Heart left ventricle (tissue), 16 donors: Measurements from ENCODE around the gene CCL17. TPM values are rescaled to one million over a fixed set of nuclear protein-coding genes. Genes with fewer than 3 reads are reported as not detected.
"Not testable (repeated sequence)": the region's sequence is repeated elsewhere in the genome, so short reads cannot be mapped to it uniquely, and the experiment has no call there.

Experiments
- ATAC-seq, 4 donors: fragments of 200-7000 bp; cut with Tn5 transposase; one replicate each; pipeline ENCODE4 v1.9.1; 2020 to 2022; ENCODE audit warnings: moderate library complexity in 4 of 4, mild to moderate bottlenecking in 3 of 4, moderate number of reproducible peaks in 1 of 4
- DNase-seq, 5 donors: peaks; one replicate each; pipeline ENCODE4 v3.0.0-alpha.2; 2020
- H3K27ac ChIP-seq, 12 donors: fragments of 200-600 bp; sonication (generic) in 4 of 12; one replicate each; pipeline versions ENCODE4 v1.5.0 to v1.8.0; 2016 to 2022; ENCODE audit warnings: mild to moderate bottlenecking in 2 of 12
- H3K27me3 ChIP-seq, 9 donors: fragments of 200-600 bp; sonication (generic) in 2 of 9; one replicate each; pipeline versions ENCODE4 v1.5.1 to v1.8.0; 2016 to 2022; ENCODE audit warnings: mild to moderate bottlenecking in 3 of 9
- H3K36me3 ChIP-seq, 9 donors: fragments of 200-600 bp; sonication (generic) in 2 of 9; one replicate each; pipeline versions ENCODE4 v1.5.0 to v1.8.0; 2018 to 2022; ENCODE audit warnings: mild to moderate bottlenecking in 2 of 9
- H3K4me1 ChIP-seq, 12 donors: fragments of 200-600 bp; sonication (generic) in 4 of 12; one replicate each; pipeline versions ENCODE4 v1.5.0 to v1.8.0; 2016 to 2022; ENCODE audit warnings: mild to moderate bottlenecking in 3 of 12
- H3K4me3 ChIP-seq, 12 donors: fragments of 200-600 bp; sonication (generic) in 4 of 12; one replicate each; pipeline versions ENCODE4 v1.5.0 to v1.8.0; 2017 to 2022; ENCODE audit warnings: mild to moderate bottlenecking in 9 of 12, moderate library complexity in 4 of 12
- H3K9me3 ChIP-seq, 12 donors: fragments of 200-600 bp; sonication (generic) in 4 of 12; one replicate each; pipeline versions ENCODE4 v1.5.0 to v1.8.0; 2016 to 2022; ENCODE audit warnings: mild to moderate bottlenecking in 1 of 12
- POLR2A ChIP-seq, 2 donors: fragments of 450-650 bp; IDR thresholded peaks; one replicate each; pipeline ENCODE4 v1.6.1; 2017; ENCODE audit warnings: antibody characterized with exemption in 2 of 2, mild to moderate bottlenecking in 2 of 2, moderate library complexity in 2 of 2
- WGBS, 4 donors: extraction: QIAGEN DNeasy Blood & Tissue Kit in 2 of 4; methylation state at CpG; one replicate each; pipeline versions ENCODE4 v1.1.5 to v1.1.7; 2013 to 2018; 5-methylcytosine and 5-hydroxymethylcytosine counted together
- intact Hi-C, 10 donors: fragments of 100-400 bp; cut with DNase I; formaldehyde crosslinking; loops; one replicate each; pipeline versions ENCODE4 v1.11.1 to v1.14.2; 2022
- polyA plus RNA-seq, 2 donors: library from polyadenylated mRNA; stranded (reverse); fragments of 200-250 nt; gene quantifications; one replicate each; pipeline ENCODE4 v1.2.3, GENCODE V29; 2013
- total RNA-seq, 9 donors: library from RNA; depleted of rRNA in 2 of 9; stranded (reverse); fragments of >200 nt in 2 of 9; fragmentation: NEBNext Ultra II Directional in 3 of 9; extraction: Animal tissue kit (Norgen Biotek cat#: 25700) in 3 of 9; gene quantifications; one replicate each; pipeline versions ENCODE4 v1.1.0 to v1.2.4, GENCODE V29; 2016 to 2023
- TF ChIP-seq, protein P1 (sequence below), 12 donors: fragments of 200-600 bp; sonication (generic) in 4 of 12; IDR thresholded peaks; one replicate each; pipeline versions ENCODE4 v1.5.0 to v1.8.0; 2018 to 2022; ENCODE audit warnings: antibody characterized with exemption in 12 of 12, mild to moderate bottlenecking in 5 of 12
- donor health status: ischemic (EF 13 %, LVEDD 7.1; RV severe dilation, severe dysfunction).
- donor health status: healthy with polysubstance abuse.
- donor health status: DM: no; HTN: yes; CAD: no.
- donor health status: DM: no; HTN: no; CAD: no.
- donor health status: ischemic (EF 25% LVEDD 6.9; RV normal size, moderate dysfunction).
- donor health status: ischemic (EF 25% LVEDD 5.7; RV mildly dilated, moderate dysfunction).
- donor health status: healthy.
- donor health status: DM: yes; HTN: yes; CAD: no.
- donor health status: ischemic (EF 35%, LVEDD 5.7; RV mildly dilated, moderate dysfunction).
- donor health status: nonischemic (EF 11% LVEDD 7.7; RV severe dilation, severe dysfunction).
- donor health status: DM: yes; HTN: yes; CAD: no.
- donor health status: PGD.
- donor health status: ischemic (EF 29% LVEDD 5.4; RV normal size, mild dysfunction).
- donor health status: nonischemic (EF 23%, LVEDD 6.1; RV moderate dilation, normal function).

CCL17 gene
- total and polyA plus RNA-seq, 11 donors: 0.26 to 4.0 (median 1.0) TPM; not detected in 8

DNA sequence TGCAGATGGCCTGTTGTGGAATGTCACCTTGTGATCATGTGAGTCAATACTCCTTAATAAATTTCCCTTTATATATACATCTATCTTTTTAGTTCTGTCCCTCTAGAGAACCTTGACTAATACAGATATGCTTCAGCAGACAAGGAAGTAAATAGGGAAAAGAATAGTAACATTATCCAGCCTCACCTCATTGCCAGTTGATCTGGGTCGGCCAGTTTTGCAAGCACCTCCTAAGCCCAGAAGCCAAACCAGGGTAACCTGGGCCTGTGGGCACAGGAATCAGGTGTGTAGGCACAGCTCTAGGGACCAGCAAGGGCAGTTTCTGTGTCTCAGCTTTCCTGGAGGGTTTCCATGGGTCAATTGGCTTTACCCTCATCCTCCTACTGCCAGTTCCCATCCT lies 11.9 kb upstream of the CCL17 start:
- no peaks in the 10 kb centered on the region for H3K9me3 ChIP-seq
- intact Hi-C loops: no loop called here
- H3K4me1 ChIP-seq: peaks cover 0 to 34% (median 14%) of the 10 kb centered on the region in 12 donors
- no peaks in the 10 kb centered on the region for H3K36me3 ChIP-seq
- no peak for DNase-seq
- H3K27ac ChIP-seq: no peak overlapping the region
- no peak overlapping the region for H3K4me3 ChIP-seq
- no peak for ATAC-seq
- TF ChIP-seq, protein P1, sequence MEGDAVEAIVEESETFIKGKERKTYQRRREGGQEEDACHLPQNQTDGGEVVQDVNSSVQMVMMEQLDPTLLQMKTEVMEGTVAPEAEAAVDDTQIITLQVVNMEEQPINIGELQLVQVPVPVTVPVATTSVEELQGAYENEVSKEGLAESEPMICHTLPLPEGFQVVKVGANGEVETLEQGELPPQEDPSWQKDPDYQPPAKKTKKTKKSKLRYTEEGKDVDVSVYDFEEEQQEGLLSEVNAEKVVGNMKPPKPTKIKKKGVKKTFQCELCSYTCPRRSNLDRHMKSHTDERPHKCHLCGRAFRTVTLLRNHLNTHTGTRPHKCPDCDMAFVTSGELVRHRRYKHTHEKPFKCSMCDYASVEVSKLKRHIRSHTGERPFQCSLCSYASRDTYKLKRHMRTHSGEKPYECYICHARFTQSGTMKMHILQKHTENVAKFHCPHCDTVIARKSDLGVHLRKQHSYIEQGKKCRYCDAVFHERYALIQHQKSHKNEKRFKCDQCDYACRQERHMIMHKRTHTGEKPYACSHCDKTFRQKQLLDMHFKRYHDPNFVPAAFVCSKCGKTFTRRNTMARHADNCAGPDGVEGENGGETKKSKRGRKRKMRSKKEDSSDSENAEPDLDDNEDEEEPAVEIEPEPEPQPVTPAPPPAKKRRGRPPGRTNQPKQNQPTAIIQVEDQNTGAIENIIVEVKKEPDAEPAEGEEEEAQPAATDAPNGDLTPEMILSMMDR (IDR thresholded peaks at IDR 0.05): no peak
- no peak for TF ChIP-seq POLR2A (IDR thresholded peaks at IDR 0.05)
- 44 to 100% (median 87%) methylated on average over 1 of the region's 1 CpG for WGBS, 4 donors
- no peaks in the 10 kb centered on the region for H3K27me3 ChIP-seq

DNA sequence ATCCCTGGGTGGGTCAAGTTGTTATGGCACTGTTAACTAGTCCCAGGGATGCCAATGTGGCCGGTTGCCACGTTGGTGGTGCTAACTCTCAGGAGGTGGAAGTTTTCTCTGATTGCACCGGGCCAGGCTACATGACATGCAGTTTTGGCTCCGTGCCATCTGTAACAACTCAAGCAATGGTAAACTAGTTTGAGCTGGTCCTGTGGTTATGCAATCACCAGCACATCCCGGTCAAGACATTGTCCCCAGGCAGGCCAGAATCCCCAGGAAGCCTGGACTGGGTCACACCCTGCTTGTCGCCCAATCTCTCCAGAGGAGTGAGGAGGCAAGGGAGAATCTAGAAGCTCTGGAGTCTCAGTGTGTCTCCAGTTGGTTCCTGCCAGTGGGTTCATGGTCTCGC lies 10.1 kb upstream of the CCL17 start:
- Histone ChIP-seq H3K36me3 (no peaks in the 10 kb centered on the region), H3K27me3 (no peaks in the 10 kb centered on the region), H3K9me3 (no peaks in the 10 kb centered on the region), H3K4me3 (no peak overlapping the region), H3K4me1 (peaks cover 0 to 21% (median 12%) of the 10 kb centered on the region in 12 donors), H3K27ac (peak overlapping the region in 1 of 12 donors; percentile 33)
- TF ChIP-seq POLR2A (IDR thresholded peaks at IDR 0.05): no peak
- TF ChIP-seq, protein P1 (IDR thresholded peaks at IDR 0.05): no peak
- WGBS, 4 donors: 32 to 53% (median 47%) methylated on average over 5 to 7 of the region's 7 CpGs
- DNase-seq (peak in 2 of 5 donors; percentile 50 to 57), ATAC-seq (peak; percentile 65 to 91 (median 73))
- intact Hi-C loops: no loop called here

DNA sequence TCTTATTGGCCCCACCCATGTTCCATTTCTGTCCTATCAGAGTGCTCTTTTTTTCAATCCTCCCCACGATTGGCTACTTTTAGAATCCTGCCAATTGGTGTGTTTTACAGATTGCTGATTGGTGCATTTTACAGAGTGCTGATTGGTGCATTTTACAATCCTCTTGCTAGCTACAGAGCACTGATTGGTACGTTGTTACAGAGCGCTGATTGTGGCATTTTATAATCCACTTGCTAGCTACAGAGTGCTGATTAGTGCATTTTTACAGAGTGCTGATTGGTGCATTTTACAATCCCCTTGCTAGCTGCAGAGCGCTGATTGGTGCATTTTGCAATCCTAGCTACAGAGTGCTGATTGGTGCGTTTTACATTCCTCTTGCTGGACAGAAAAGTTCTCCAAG lies 9.5 kb upstream of the CCL17 start:
- no peaks in the 10 kb centered on the region for H3K27me3 ChIP-seq
- no peak for DNase-seq
- no peaks in the 10 kb centered on the region for H3K36me3 ChIP-seq
- peak overlapping the region in 1 of 12 donors; percentile 33 for H3K27ac ChIP-seq
- H3K4me1 ChIP-seq: peaks cover 0 to 20% (median 10%) of the 10 kb centered on the region in 12 donors
- no peak overlapping the region for H3K4me3 ChIP-seq
- 89 to 93% (median 91%) methylated on average over 5 of the region's 5 CpGs for WGBS, 4 donors
- no peaks in the 10 kb centered on the region for H3K9me3 ChIP-seq
- TF ChIP-seq POLR2A (IDR thresholded peaks at IDR 0.05): no peak
- TF ChIP-seq, protein P1 (IDR thresholded peaks at IDR 0.05): no peak
- no peak for ATAC-seq
- intact Hi-C loops: no loop called here

DNA sequence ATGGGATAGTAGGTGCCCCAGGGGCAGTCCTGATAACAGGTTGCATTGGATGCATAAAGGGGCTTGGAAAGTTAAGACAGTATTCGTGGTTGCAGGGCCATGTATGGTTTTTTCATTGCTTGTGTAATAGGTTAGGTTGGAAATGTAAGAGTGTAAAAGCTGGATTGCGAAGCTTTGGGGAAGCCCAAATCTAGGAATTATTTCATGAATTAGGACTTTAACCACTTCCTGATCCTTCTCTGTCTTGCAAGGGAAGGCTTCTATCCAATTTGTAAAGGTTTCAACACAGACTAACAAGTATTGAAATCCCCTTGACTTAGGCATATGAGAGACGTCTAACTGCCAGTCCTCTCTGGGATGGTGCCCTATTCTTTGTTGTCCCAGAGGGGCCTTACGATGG lies 7.8 kb upstream of the CCL17 start:
- 87 to 90% (median 89%) methylated on average over 4 of the region's 4 CpGs for WGBS, 4 donors
- intact Hi-C loops: no loop called here
- H3K4me1 ChIP-seq: peaks cover 0 to 9% (median 0%) of the 10 kb centered on the region in 12 donors
- no peak overlapping the region for H3K4me3 ChIP-seq
- H3K36me3 ChIP-seq: no peaks in the 10 kb centered on the region
- no peak for ATAC-seq
- H3K27ac ChIP-seq: no peak overlapping the region
- H3K9me3 ChIP-seq: no peaks in the 10 kb centered on the region
- no peak for DNase-seq
- H3K27me3 ChIP-seq: no peaks in the 10 kb centered on the region
- no peak for TF ChIP-seq POLR2A (IDR thresholded peaks at IDR 0.05)
- TF ChIP-seq, protein P1 (IDR thresholded peaks at IDR 0.05): no peak

DNA sequence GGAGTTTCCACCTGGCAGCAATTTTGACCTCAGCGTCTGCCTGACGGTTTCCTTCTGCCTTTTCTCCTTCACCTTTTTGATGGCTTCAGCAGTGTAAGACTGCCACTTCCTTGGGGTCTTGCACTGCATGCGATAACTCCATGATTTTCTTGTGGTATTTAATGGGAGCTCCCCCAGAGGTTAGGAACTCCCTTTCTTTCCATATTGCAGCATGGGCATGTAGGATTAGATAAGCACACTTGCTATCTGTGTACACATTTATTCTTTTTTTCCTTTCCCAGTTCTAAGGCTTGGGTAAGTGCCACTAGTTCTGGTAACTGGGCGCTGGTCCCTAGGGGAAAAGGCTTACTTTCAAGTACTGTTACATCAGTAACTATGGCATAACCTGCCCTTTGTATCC lies 7.1 kb upstream of the CCL17 start:
- intact Hi-C loops, H3K4me1 ChIP-seq, DNase-seq, H3K27ac ChIP-seq, ATAC-seq, H3K4me3 ChIP-seq, H3K36me3 ChIP-seq, H3K9me3 ChIP-seq, H3K27me3 ChIP-seq: not testable (repeated sequence)
- 90 to 94% (median 92%) methylated on average over 4 of the region's 4 CpGs for WGBS, 4 donors
